Measurements from ENCODE around the gene TMEM156. TPM values are rescaled to one million over a fixed set of nuclear protein-coding genes. Genes with fewer than 3 reads are reported as not detected.
"Not testable (repeated sequence)": the region's sequence is repeated elsewhere in the genome, so short reads cannot be mapped to it uniquely, and the experiment has no call there.

TMEM156 gene
- total RNA-seq, 1 donor from 2014 or later: not detected

GRCh38 chr4:38976308-38976707 is 55.9 kb downstream of the TMEM156 start:
- DNase-seq (ENCODE audit: low spot score in 2 of 2): no peak
- intact Hi-C loops (cut with DNase I): no loop called here
- no peak overlapping the region for H3K4me3 ChIP-seq
- TF ChIP-seq, protein P1, sequence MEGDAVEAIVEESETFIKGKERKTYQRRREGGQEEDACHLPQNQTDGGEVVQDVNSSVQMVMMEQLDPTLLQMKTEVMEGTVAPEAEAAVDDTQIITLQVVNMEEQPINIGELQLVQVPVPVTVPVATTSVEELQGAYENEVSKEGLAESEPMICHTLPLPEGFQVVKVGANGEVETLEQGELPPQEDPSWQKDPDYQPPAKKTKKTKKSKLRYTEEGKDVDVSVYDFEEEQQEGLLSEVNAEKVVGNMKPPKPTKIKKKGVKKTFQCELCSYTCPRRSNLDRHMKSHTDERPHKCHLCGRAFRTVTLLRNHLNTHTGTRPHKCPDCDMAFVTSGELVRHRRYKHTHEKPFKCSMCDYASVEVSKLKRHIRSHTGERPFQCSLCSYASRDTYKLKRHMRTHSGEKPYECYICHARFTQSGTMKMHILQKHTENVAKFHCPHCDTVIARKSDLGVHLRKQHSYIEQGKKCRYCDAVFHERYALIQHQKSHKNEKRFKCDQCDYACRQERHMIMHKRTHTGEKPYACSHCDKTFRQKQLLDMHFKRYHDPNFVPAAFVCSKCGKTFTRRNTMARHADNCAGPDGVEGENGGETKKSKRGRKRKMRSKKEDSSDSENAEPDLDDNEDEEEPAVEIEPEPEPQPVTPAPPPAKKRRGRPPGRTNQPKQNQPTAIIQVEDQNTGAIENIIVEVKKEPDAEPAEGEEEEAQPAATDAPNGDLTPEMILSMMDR (IDR thresholded peaks at IDR 0.05): no peak
- H3K27ac ChIP-seq: no peak overlapping the region
- no peaks in the 10 kb centered on the region for H3K27me3 ChIP-seq
- H3K4me1 ChIP-seq: no peaks in the 10 kb centered on the region
- H3K36me3 ChIP-seq: no peaks in the 10 kb centered on the region
- H3K9me3 ChIP-seq: no peaks in the 10 kb centered on the region

GRCh38 chr4:38968668-38969067 is 63.5 kb downstream of the TMEM156 start:
- no peak for DNase-seq (ENCODE audit: low spot score in 2 of 2)
- Histone ChIP-seq H3K4me3 (no peak overlapping the region), H3K9me3 (no peaks in the 10 kb centered on the region), H3K4me1 (no peaks in the 10 kb centered on the region), H3K27me3 (no peaks in the 10 kb centered on the region), H3K27ac (no peak overlapping the region), H3K36me3 (no peaks in the 10 kb centered on the region)
- TF ChIP-seq, protein P1 (IDR thresholded peaks at IDR 0.05): no peak
- intact Hi-C loops (cut with DNase I): no loop called here

DNA sequence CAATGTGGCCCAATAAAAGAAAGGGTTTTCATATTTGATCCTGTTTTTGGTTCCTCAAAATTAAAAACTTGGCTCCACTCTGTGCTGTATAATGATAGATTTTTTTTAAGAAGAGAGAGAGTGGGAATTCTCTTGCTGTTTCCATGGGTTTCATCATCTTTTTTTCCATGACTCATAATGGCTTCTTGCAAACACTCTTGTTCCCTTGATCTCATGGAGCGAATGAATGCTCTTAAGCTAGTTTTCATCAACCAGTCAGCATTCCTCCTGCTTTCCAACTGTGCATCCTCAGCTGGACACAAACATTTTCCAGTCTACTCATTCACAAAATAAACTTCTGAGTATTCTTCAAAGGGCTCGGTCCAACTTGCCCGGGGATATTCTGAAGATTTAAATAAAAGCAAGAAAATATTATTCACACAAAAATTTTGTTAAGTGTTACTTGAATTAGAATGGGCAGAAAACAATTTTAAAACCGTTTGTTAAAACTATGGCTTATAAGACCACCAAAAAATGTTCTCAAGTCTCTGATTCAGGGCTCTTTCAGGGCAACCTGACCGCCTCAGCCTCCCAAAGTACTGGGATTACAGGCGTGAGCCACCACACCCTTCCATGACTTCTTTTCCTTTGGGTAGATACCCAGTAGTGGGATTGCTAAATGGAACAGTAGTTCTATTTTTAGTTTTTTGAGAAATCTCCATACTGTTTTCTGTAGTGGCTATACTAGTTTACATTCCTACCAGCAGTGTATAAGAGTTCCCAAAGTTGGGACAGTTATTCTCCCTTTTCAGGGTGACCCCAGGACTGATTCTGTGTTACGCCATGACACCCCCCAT is 64.7 kb downstream of the TMEM156 start:
- H3K36me3 ChIP-seq: no peaks in the 10 kb centered on the region
- no peak for DNase-seq (ENCODE audit: low spot score in 2 of 2)
- TF ChIP-seq, protein P1 (IDR thresholded peaks at IDR 0.05): no peak
- H3K9me3 ChIP-seq: no peaks in the 10 kb centered on the region
- H3K27ac ChIP-seq: no peak overlapping the region
- intact Hi-C loops (cut with DNase I): no loop called here
- no peaks in the 10 kb centered on the region for H3K4me1 ChIP-seq
- H3K4me3 ChIP-seq: no peak overlapping the region
- H3K27me3 ChIP-seq: no peaks in the 10 kb centered on the region

GRCh38 chr4:38965866-38966265 is 66.3 kb downstream of the TMEM156 start:
- TF ChIP-seq, protein P1 (IDR thresholded peaks at IDR 0.05): no peak
- no peak overlapping the region for H3K27ac ChIP-seq
- intact Hi-C loops (cut with DNase I): no loop called here

GRCh38 chr4:38964942-38965775 is 67.0 kb downstream of the TMEM156 start:
- intact Hi-C loops (cut with DNase I): no loop called here
- H3K27ac ChIP-seq: no peak overlapping the region
- H3K27me3 ChIP-seq: no peaks in the 10 kb centered on the region
- no peaks in the 10 kb centered on the region for H3K4me1 ChIP-seq
- H3K4me3 ChIP-seq: no peak overlapping the region
- no peak for DNase-seq (ENCODE audit: low spot score in 2 of 2)
- TF ChIP-seq, protein P1 (IDR thresholded peaks at IDR 0.05): no peak
- H3K9me3 ChIP-seq: no peaks in the 10 kb centered on the region
- no peaks in the 10 kb centered on the region for H3K36me3 ChIP-seq

More at GRCh38 chr4:38965866-38966265, 66.3 kb downstream of the TMEM156 start:
- H3K36me3 ChIP-seq: no peaks in the 10 kb centered on the region
- no peak for DNase-seq (ENCODE audit: low spot score in 2 of 2)
- H3K27me3 ChIP-seq: no peaks in the 10 kb centered on the region
- H3K4me3 ChIP-seq: no peak overlapping the region
- H3K9me3 ChIP-seq: no peaks in the 10 kb centered on the region
- no peaks in the 10 kb centered on the region for H3K4me1 ChIP-seq

GRCh38 chr4:38959248-38959647 is 73.0 kb downstream of the TMEM156 start:
- H3K4me1 ChIP-seq; H3K36me3 ChIP-seq; H3K9me3 ChIP-seq; DNase-seq (ENCODE audit: low spot score in 2 of 2); H3K27ac ChIP-seq; intact Hi-C loops (cut with DNase I); H3K27me3 ChIP-seq; H3K4me3 ChIP-seq: not testable (repeated sequence)

All from ascending aorta (tissue), 2 donors.